Kidney (tissue), 14 donors: Measurements from ENCODE around the gene TRIM7. TPM values are rescaled to one million over a fixed set of nuclear protein-coding genes. Genes with fewer than 3 reads are reported as not detected.

Source experiments
- DNase-seq, 5 donors: peaks; one replicate each; pipeline ENCODE4 v3.0.0-alpha.2; 2013 to 2020
- FAIRE-seq: peaks from 2 replicates; lab custom pipeline; 2012; peaks lifted over from hg19 to GRCh38; lab: Jason Lieb, UNC
- H3K27ac ChIP-seq, 2 donors: one replicate each; pipeline ENCODE4 v1.7.0; 2013; ENCODE audit warnings: low read depth in 2 of 2, low read length in 2 of 2, inconsistent platforms in 1 of 2
- H3K27me3 ChIP-seq: one replicate; pipeline ENCODE4 v1.7.1; 2013; ENCODE audit warnings: low read length, inconsistent platforms; ENCODE audit not compliant: control insufficient read depth, insufficient read depth
- H3K36me3 ChIP-seq, 3 donors: one replicate each; pipeline versions ENCODE4 v1.7.0 to v1.7.1; 2013; ENCODE audit warnings: low read length in 3 of 3, control low read depth in 1 of 3, inconsistent platforms in 1 of 3; ENCODE audit not compliant: insufficient read depth in 3 of 3, control insufficient read depth in 2 of 3
- H3K4me1 ChIP-seq, 3 donors: one replicate each; pipeline versions ENCODE4 v1.7.0 to v1.7.1; 2013; ENCODE audit warnings: low read length in 3 of 3, inconsistent platforms in 1 of 3, low read depth in 1 of 3; ENCODE audit not compliant: control insufficient read depth in 2 of 3, insufficient read depth in 2 of 3
- H3K4me3 ChIP-seq, 3 donors: one replicate each; pipeline versions ENCODE4 v1.7.0 to v1.8.1; 2013; ENCODE audit warnings: low read length in 3 of 3, control low read depth in 1 of 3, inconsistent platforms in 1 of 3
- H3K9ac ChIP-seq, 3 donors: one replicate each; pipeline versions ENCODE4 v1.7.0 to v1.7.1; 2013; ENCODE audit warnings: low read length in 3 of 3, control low read depth in 1 of 3, inconsistent platforms in 1 of 3
- H3K9me3 ChIP-seq, 3 donors: one replicate each; pipeline versions ENCODE4 v1.7.0 to v1.7.1; 2013; ENCODE audit warnings: low read length in 3 of 3, control low read depth in 1 of 3, inconsistent platforms in 1 of 3; ENCODE audit not compliant: control insufficient read depth in 2 of 3, insufficient read depth in 1 of 3
- intact Hi-C: fragments of 100-400 bp; cut with DNase I; formaldehyde crosslinking; loops from one replicate; pipeline ENCODE4 v1.11.1; 2022
- polyA plus RNA-seq: library from polyadenylated mRNA; stranded (reverse); fragments of 350-450 nt; fragmentation: Illumina TruSeq; extraction: RNeasy Lipid Tissue Mini Kit (QIAGEN cat#74804); gene quantifications from one replicate; pipeline ENCODE4 v1.2.3, GENCODE V29; 2014; ENCODE audit warnings: low read depth, low replicate concordance; ENCODE audit not compliant: insufficient read depth
- total RNA-seq: library from RNA; stranded (reverse); fragmentation: NEBNext Ultra II Directional; extraction: Animal tissue kit (Norgen Biotek cat#: 25700); gene quantifications from one replicate; pipeline ENCODE4 v1.2.1, GENCODE V29; 2021
- TF ChIP-seq, protein P1 (sequence below): IDR thresholded peaks from 3 replicates; pipeline ENCODE4 v1.5.1; 2012; ENCODE audit warnings: mild to moderate bottlenecking, moderate library complexity, borderline replicate concordance; ENCODE audit not compliant: insufficient read depth; ENCODE audit errors: extremely low read depth
- donor health status: control.
- donor health status: control.
- donor health status: control.
- donor health status: control.
- donor health status: control.
- donor health status: DM: yes; HTN: yes; CAD: no.
- donor health status: Normal renal cell carcinoma (clear cell type).

TRIM7 gene
- total and polyA plus RNA-seq, 2 donors from 2014 or later, result 5.7 to 6.3 TPM

DNA sequence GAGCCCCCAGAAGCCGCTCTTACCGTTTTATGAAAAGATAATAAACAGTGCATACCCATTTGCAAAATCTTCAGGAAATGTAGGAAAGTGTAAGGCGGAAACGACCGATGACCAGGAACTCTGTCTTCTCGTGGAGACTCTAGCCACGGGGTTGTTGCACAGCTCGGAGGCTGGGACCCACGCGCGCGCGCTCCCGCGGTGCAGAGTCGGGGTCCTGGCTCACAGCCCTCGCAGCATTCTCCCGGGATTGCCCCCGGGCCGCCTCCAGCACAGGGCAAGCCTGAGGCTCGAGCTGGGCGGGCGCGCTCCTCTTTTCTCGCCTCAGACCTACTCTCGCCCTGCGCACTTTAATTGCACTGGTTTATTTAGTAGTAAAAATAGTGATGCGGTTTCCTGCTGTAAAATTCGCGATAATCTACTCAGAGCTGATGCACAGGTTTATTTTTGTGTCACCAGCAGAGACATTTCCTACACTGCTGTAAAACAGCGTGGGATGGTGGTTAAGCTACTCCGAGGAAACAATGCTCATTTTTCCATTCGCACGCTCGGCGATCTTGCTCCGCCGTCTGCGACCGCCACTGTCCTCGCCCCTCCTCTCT lies 15.5 kb downstream of the TRIM7 start:
- TF ChIP-seq, protein P1, sequence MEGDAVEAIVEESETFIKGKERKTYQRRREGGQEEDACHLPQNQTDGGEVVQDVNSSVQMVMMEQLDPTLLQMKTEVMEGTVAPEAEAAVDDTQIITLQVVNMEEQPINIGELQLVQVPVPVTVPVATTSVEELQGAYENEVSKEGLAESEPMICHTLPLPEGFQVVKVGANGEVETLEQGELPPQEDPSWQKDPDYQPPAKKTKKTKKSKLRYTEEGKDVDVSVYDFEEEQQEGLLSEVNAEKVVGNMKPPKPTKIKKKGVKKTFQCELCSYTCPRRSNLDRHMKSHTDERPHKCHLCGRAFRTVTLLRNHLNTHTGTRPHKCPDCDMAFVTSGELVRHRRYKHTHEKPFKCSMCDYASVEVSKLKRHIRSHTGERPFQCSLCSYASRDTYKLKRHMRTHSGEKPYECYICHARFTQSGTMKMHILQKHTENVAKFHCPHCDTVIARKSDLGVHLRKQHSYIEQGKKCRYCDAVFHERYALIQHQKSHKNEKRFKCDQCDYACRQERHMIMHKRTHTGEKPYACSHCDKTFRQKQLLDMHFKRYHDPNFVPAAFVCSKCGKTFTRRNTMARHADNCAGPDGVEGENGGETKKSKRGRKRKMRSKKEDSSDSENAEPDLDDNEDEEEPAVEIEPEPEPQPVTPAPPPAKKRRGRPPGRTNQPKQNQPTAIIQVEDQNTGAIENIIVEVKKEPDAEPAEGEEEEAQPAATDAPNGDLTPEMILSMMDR, result no peak
- FAIRE-seq (no peak), DNase-seq (peak in 3 of 5 donors; percentile 37 to 62 (median 42))
- Histone ChIP-seq H3K36me3 (no peaks in the 10 kb centered on the region), H3K4me3 (peak overlapping the region; percentile 81 to 98 (median 87)), H3K9ac (peak overlapping the region; percentile 63 to 80 (median 70)), H3K9me3 (no peaks in the 10 kb centered on the region), H3K4me1 (peaks cover 0 to 8% (median 6%) of the 10 kb centered on the region in 3 donors), H3K27me3 (no peaks in the 10 kb centered on the region), H3K27ac (no peak overlapping the region)
- intact Hi-C loops, result no loop called here

DNA sequence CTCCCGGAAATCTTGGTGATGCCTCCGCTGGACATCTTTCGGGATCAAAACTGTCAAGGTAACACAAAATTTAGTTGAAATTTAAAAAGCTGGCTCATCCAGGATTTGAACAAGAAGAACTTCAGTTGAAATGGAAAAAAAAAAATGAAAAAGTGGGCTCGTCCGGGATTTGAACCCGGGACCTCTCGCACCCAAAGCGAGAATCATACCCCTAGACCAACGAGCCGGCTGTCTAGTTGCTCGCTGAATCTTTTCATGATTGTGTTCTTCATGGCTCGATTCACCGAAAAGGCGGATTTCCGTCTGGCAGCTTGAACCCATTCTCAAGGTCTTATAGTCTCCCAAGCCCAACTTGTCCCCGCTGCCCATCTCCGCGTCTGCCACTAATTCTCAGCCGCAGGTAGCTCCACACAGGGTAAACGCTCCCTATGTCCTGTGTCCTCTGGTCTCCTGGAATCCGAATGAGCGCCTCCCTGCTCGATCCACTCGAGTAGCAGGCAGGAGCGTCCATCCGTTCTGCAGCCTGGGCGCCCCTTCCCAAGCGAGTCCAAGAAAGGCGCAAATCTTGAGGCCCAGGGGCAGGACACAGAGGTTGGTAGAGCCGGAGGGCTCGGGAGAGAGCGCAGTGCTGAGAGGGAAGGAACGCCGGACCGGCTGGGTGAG lies 16.2 kb downstream of the TRIM7 start:
- Histone ChIP-seq H3K36me3 (no peaks in the 10 kb centered on the region), H3K4me3 (peak overlapping the region; percentile 81 to 98 (median 87)), H3K4me1 (peaks cover 0 to 8% (median 6%) of the 10 kb centered on the region in 3 donors), H3K9me3 (no peaks in the 10 kb centered on the region), H3K27ac (peak overlapping the region; percentile 71 to 72), H3K9ac (peak overlapping the region; percentile 63 to 97 (median 80)), H3K27me3 (no peaks in the 10 kb centered on the region)
- FAIRE-seq, result no peak
- intact Hi-C loops, result no loop called here
- peak in 4 of 5 donors; percentile 84 to 93 (median 92) for DNase-seq
- TF ChIP-seq, protein P1, result no peak

GRCh38 chr5:181187500-181188213 lies 17.3 kb downstream of the TRIM7 start:
- peak overlapping the region; percentile 30 to 61 (median 51) for H3K4me3 ChIP-seq
- FAIRE-seq (no peak), DNase-seq (peak; percentile 78 to 88 (median 85))
- peak overlapping the region in 1 of 2 donors; percentile 10 for H3K27ac ChIP-seq
- H3K9ac ChIP-seq, result peak overlapping the region in 1 of 3 donors; percentile 17
- H3K9me3 ChIP-seq, result no peaks in the 10 kb centered on the region
- TF ChIP-seq, protein P1, result no peak
- H3K4me1 ChIP-seq, result peaks cover 0 to 6% (median 4%) of the 10 kb centered on the region in 3 donors
- no peaks in the 10 kb centered on the region for H3K27me3 ChIP-seq
- intact Hi-C loops, result no loop called here
- H3K36me3 ChIP-seq, result no peaks in the 10 kb centered on the region
